Mucosa of descending colon (tissue), 3 donors: Measurements from ENCODE around the gene UBE2L5. TPM values are rescaled to one million over a fixed set of nuclear protein-coding genes. Genes with fewer than 3 reads are reported as not detected.

ENCODE experiments used
- ATAC-seq: fragments of 200-7000 bp; cut with Tn5 transposase; one replicate; pipeline ENCODE4 v1.9.1; 2020; ENCODE audit warnings: mild to moderate bottlenecking, moderate library complexity
- DNase-seq, 3 donors: peaks; one replicate each; pipeline ENCODE4 v3.0.0-alpha.2; 2020
- H3K36me3 ChIP-seq: fragments of 200-600 bp; one replicate; pipeline ENCODE4 v1.8.0; 2021; ENCODE audit warnings: low read depth, mild to moderate bottlenecking
- H3K4me1 ChIP-seq: fragments of 200-600 bp; one replicate; pipeline ENCODE4 v1.8.0; 2021; ENCODE audit warnings: low read depth, mild to moderate bottlenecking
- H3K4me3 ChIP-seq: fragments of 200-600 bp; one replicate; pipeline ENCODE4 v1.8.0; 2021; ENCODE audit warnings: mild to moderate bottlenecking
- H3K9me3 ChIP-seq: fragments of 200-600 bp; one replicate; pipeline ENCODE4 v1.8.0; 2021; ENCODE audit warnings: mild to moderate bottlenecking
- intact Hi-C, 2 donors: fragments of 100-400 bp; cut with DNase I in 1 of 2; cut with micrococcal nuclease in 1 of 2; formaldehyde crosslinking; loops; one replicate each; pipeline versions ENCODE4 v1.11.0 to v1.11.1; 2022; cut with DNase I, micrococcal nuclease
- total RNA-seq, 3 donors: library from RNA; stranded (reverse); fragmentation: NEBNext Ultra II Directional in 2 of 3; extraction: Animal tissue kit (Norgen Biotek cat#: 25700) in 2 of 3; gene quantifications; one replicate each; pipeline versions ENCODE4 v1.2.1 to v1.2.4, GENCODE V29; 2021 to 2023
- TF ChIP-seq, protein P1 (sequence below): fragments of 200-600 bp; IDR thresholded peaks from one replicate; pipeline ENCODE4 v1.8.0; 2022; ENCODE audit warnings: antibody characterized with exemption, mild to moderate bottlenecking
- donor health status: DM: no; HTN: no; CAD: no; lungs with moderate emphysema.
- donor health status: DM: no; HTN: no; CAD: no.
- donor health status: DM: no; HTN: yes; CAD: no.

Gene UBE2L5
- total RNA-seq, 3 donors from 2014 or later: not detected

- ATAC-seq (peak; percentile 34), DNase-seq (no peak)
- Histone ChIP-seq H3K4me3 (no peak overlapping the region), H3K4me1 (no peaks in the 10 kb centered on the region), H3K36me3 (no peaks in the 10 kb centered on the region), H3K9me3 (no peaks in the 10 kb centered on the region)
- TF ChIP-seq, protein P1, sequence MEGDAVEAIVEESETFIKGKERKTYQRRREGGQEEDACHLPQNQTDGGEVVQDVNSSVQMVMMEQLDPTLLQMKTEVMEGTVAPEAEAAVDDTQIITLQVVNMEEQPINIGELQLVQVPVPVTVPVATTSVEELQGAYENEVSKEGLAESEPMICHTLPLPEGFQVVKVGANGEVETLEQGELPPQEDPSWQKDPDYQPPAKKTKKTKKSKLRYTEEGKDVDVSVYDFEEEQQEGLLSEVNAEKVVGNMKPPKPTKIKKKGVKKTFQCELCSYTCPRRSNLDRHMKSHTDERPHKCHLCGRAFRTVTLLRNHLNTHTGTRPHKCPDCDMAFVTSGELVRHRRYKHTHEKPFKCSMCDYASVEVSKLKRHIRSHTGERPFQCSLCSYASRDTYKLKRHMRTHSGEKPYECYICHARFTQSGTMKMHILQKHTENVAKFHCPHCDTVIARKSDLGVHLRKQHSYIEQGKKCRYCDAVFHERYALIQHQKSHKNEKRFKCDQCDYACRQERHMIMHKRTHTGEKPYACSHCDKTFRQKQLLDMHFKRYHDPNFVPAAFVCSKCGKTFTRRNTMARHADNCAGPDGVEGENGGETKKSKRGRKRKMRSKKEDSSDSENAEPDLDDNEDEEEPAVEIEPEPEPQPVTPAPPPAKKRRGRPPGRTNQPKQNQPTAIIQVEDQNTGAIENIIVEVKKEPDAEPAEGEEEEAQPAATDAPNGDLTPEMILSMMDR: no peak
- intact Hi-C loops: no loop called here
Measured at GRCh38 chr13:30415430-30416030, 6.8 kb upstream of the UBE2L5 start.

DNA sequence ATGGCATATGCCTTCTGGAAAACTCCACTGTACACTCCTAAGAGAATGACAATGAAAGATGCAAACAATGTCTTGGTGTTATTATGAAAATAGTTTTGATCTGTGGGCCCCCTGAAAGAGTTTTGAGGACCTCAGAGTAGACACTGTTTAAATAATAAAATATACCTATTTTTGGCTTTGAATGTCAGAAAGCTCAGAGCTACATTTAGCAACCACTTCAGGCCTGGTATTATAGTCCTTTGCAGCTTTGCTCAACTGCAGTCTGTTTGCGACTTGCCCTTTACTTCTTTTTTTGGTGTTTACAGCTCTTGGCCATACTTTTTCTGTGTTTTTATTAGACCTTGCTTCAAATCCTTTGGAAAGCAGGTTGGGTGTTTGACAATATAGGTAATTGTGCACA is 5.8 kb upstream of the UBE2L5 start:
- no peaks in the 10 kb centered on the region for H3K36me3 ChIP-seq
- no peaks in the 10 kb centered on the region for H3K9me3 ChIP-seq
- intact Hi-C loops: no loop called here
- H3K4me1 ChIP-seq: peaks cover 5% of the 10 kb centered on the region
- TF ChIP-seq, protein P1: no peak
- DNase-seq (no peak), ATAC-seq (no peak)
- no peak overlapping the region for H3K4me3 ChIP-seq

DNA sequence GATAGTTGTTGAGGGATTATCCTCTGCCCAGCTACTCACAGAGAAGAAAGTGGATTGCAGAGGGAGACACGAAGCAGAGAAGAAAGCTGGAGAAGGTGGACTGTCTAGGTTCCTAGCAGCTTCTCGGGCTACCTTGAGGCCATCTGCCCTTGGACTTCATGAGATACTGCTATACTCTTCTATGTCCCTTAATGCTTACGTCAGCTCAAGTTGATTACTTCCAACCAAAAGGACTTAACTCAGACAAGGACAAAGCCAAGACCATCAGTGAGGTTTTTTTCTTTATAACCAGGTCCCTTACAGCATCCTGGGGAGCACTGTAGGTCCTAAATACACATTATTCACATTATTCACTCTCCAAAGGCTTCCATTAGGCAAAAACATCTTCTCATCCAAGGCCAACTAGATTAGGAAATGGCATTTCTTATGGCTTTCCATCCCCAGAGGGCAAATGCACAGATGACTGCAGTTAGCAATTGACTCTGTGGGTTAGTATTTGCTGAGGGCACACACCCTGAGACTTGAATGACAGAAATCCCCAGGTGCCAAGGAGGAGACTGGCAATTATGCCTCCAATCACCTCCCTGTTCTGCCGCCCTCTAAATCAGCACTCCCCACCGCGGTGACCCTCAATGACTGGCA is 4.1 kb upstream of the UBE2L5 start:
- Histone ChIP-seq H3K4me3 (no peak overlapping the region), H3K9me3 (no peaks in the 10 kb centered on the region), H3K36me3 (no peaks in the 10 kb centered on the region), H3K4me1 (peaks cover 12% of the 10 kb centered on the region)
- intact Hi-C loops: no loop called here
- DNase-seq (no peak), ATAC-seq (no peak)
- TF ChIP-seq, protein P1: no peak

DNA sequence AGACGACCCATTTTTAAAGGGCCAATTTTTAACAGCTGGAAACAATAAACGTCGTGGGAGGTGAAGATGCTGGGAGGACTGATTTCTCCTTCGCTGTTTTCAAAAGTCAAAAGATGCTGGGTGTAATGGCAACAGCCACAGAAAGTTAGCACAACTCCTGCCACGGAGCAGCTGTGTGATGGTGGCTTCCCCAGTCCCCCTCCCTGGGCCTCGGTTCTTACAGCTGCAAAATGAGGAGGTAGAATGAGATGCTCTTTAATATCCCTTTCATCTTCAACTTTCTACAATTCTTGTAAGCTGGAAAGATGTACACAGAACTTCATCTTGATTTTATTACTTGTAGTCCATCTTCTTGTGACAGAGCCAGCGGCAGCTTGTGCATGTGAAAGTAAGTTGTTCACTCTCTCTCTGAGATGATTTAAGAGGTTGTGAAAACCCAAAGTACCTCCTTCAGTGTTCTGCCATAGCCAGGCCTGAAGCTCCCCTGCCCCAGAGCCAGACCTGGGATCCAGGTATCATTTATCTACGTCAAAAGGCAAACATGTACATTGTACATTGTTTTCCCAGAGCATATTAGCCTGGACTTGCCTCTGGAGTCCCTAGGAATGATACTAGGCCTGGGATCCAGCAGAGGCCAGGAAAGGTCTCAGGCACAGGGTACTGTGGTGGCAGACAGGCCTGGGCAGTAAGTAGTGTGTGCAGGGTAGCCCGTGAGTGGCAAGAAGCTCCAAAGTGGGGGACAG is 3.4 kb upstream of the UBE2L5 start:
- DNase-seq (no peak), ATAC-seq (no peak)
- H3K36me3 ChIP-seq: no peaks in the 10 kb centered on the region
- H3K4me3 ChIP-seq: no peak overlapping the region
- no peaks in the 10 kb centered on the region for H3K9me3 ChIP-seq
- intact Hi-C loops: no loop called here
- TF ChIP-seq, protein P1: no peak
- H3K4me1 ChIP-seq: peaks cover 12% of the 10 kb centered on the region

GRCh38 chr13:30421093-30422053 is 920 bp upstream of the UBE2L5 start:
- Histone ChIP-seq H3K9me3 (no peaks in the 10 kb centered on the region), H3K4me1 (peaks cover 12% of the 10 kb centered on the region), H3K4me3 (peak overlapping the region; percentile 14), H3K36me3 (no peaks in the 10 kb centered on the region)
- ATAC-seq (peak; percentile 86), DNase-seq (peak; percentile 82 to 87 (median 87))
- intact Hi-C loops: no loop called here
- TF ChIP-seq, protein P1: no peak
